Neutrophil (primary cell): ENCODE data around the gene MYO1E.
"Not testable (repeated sequence)": the region's sequence is repeated elsewhere in the genome, so short reads cannot be mapped to it uniquely, and the experiment has no call there.

Experiments used
- H3K27ac ChIP-seq: fragments of 200-600 bp; sonication (generic); 2 replicates; pipeline ENCODE4 v1.5.1; 2016; ENCODE audit warnings: mild to moderate bottlenecking, moderate library complexity
- H3K27me3 ChIP-seq: fragments of 200-600 bp; sonication (generic); 2 replicates; pipeline ENCODE4 v1.6.0; 2016; ENCODE audit warnings: mild to moderate bottlenecking
- H3K36me3 ChIP-seq: fragments of 200-600 bp; sonication (generic); 2 replicates; pipeline ENCODE4 v1.5.1; 2017
- H3K4me1 ChIP-seq, 2 experiments: fragments of 200-600 bp in 1 of 2; sonication (generic) in 1 of 2; 1 replicate in 1 of 2; 2 replicates in 1 of 2; pipeline versions ENCODE4 v1.5.1 to v1.6.1; 2013 to 2016; ENCODE audit warnings: low read depth in 1 of 2, low read length in 1 of 2, mild to moderate bottlenecking in 1 of 2, moderate library complexity in 1 of 2; ENCODE audit not compliant: control insufficient read depth in 1 of 2, insufficient read depth in 1 of 2
- H3K4me3 ChIP-seq, 2 experiments: fragments of 200-600 bp in 1 of 2; sonication (generic) in 1 of 2; 1 replicate in 1 of 2; 2 replicates in 1 of 2; pipeline ENCODE4 v1.5.1; 2013 to 2016; ENCODE audit warnings: low read depth in 1 of 2, low read length in 1 of 2, mild to moderate bottlenecking in 1 of 2, moderate library complexity in 1 of 2
- H3K9me3 ChIP-seq: fragments of 200-600 bp; sonication (generic); 2 replicates; pipeline ENCODE4 v1.5.1; 2016
- CTCF ChIP-seq: fragments of 200-600 bp; sonication (generic); IDR thresholded peaks from 2 replicates; pipeline ENCODE4 v1.5.1; 2016; ENCODE audit warnings: antibody characterized with exemption

The MYO1E gene

GRCh38 chr15:59150185-59150584 lies 222.5 kb downstream of the MYO1E start:
- Histone ChIP-seq H3K4me1 (no peaks in the 10 kb centered on the region), H3K9me3 (no peaks in the 10 kb centered on the region), H3K27me3 (no peaks in the 10 kb centered on the region), H3K27ac (no peak overlapping the region), H3K4me3 (no peak overlapping the region), H3K36me3 (no peaks in the 10 kb centered on the region)
- no peak for TF ChIP-seq CTCF

- Histone ChIP-seq H3K27ac (no peak overlapping the region), H3K27me3 (no peaks in the 10 kb centered on the region), H3K4me3 (no peak overlapping the region), H3K4me1 (no peaks in the 10 kb centered on the region), H3K36me3 (no peaks in the 10 kb centered on the region), H3K9me3 (no peaks in the 10 kb centered on the region)
- no peak for TF ChIP-seq CTCF
These were observed 224.4 kb downstream of the MYO1E start for GRCh38 chr15:59148153-59148833.

GRCh38 chr15:59147666-59148065 lies 225.0 kb downstream of the MYO1E start:
- Histone ChIP-seq H3K27me3 (no peaks in the 10 kb centered on the region), H3K27ac (no peak overlapping the region), H3K4me3 (no peak overlapping the region), H3K9me3 (no peaks in the 10 kb centered on the region), H3K4me1 (no peaks in the 10 kb centered on the region), H3K36me3 (no peaks in the 10 kb centered on the region)
- TF ChIP-seq CTCF = no peak

- H3K36me3 ChIP-seq = peaks cover 14% of the 10 kb centered on the region
- H3K27me3 ChIP-seq, H3K27ac ChIP-seq, H3K4me3 ChIP-seq, H3K9me3 ChIP-seq, H3K4me1 ChIP-seq: not testable (repeated sequence)
These were observed 228.1 kb downstream of the MYO1E start for GRCh38 chr15:59144594-59144993.

GRCh38 chr15:59143281-59143680 lies 229.4 kb downstream of the MYO1E start:
- Histone ChIP-seq H3K27me3 (no peaks in the 10 kb centered on the region), H3K36me3 (peaks cover 26% of the 10 kb centered on the region), H3K4me3 (no peak overlapping the region), H3K4me1 (no peaks in the 10 kb centered on the region), H3K27ac (no peak overlapping the region), H3K9me3 (no peaks in the 10 kb centered on the region)
- TF ChIP-seq CTCF = no peak

GRCh38 chr15:59140422-59141226 lies 232.0 kb downstream of the MYO1E start:
- H3K36me3 ChIP-seq = peaks cover 37% of the 10 kb centered on the region
- no peak for TF ChIP-seq CTCF
- no peaks in the 10 kb centered on the region for H3K27me3 ChIP-seq
- H3K27ac ChIP-seq = no peak overlapping the region
- H3K4me3 ChIP-seq = no peak overlapping the region
- H3K9me3 ChIP-seq = no peaks in the 10 kb centered on the region
- no peaks in the 10 kb centered on the region for H3K4me1 ChIP-seq
